ENCODE measurements around the gene PCCB.
"Not testable (repeated sequence)": the region's sequence is repeated elsewhere in the genome, so short reads cannot be mapped to it uniquely, and the experiment has no call there.

PCCB gene

DNA sequence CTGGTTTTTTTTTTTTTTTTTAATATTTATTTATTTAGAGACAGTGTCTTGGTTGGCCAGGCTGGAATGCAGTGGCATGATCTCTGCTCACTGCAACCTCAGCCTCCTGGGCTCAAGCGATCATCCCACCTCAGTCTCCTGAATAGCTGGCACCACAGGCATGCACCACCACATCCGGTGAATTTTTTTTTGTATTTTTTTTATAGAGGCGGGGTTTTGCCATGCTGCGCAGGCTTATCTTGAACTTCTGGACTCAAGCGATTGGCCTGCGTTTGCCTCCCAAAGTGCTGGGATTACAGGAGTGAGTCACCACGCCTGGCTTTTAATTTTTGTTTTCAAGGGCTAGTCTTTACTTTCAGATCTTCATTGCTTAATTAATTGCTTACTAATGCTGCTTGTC lies 13.1 kb downstream of the PCCB start:
- DNase-seq: no peak

DNA sequence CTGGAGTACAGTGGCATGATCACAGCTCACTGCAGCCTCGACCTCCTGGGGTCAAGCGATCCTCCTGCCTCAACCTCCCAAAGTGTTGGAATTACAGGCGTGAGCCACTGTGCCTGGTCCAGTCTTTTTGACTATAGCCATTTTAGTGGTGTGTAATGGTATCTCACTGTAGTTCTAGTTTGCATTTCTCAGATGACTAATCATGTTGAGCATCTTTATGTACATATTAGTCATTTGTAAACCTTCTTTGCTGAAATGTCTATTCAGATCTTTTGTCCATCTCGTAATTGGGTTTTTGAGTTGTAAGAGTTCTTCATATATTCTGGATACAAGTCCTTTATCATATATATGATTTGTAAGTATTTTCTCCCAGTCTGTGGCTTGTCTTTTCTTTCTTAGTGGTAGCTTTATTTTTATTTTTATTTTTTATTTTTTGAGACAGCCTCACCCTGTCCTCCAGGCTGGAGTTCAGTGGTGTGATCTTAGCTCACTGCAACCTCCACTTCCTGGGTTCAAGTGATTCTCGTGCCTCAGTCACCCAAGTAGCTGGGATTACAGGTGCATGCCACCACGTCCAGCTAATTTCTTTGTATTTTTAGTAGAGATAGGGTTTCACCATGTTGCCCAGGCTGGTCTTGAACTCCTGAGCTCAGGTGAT lies 16.5 kb downstream of the PCCB start:
- DNase-seq: not testable (repeated sequence)

DNA sequence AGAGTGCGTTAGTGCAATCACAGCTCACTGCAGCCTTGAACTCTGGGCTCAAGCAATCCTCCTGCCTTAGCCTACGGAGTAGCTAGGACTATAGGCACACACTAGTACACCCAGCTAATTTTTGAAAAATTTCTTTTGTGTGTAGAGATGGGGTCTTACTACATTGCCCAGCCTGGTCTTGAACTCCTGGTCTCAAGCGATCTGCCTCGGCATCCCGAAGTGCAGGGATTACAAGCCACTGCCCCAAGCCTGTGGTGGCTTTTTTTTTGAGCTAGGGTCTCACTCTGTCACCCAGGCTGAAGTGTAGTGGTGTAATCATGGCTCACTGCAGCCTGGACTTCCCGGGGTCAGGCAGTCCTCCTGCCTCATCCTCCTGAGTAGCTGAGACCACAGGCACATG lies 17.1 kb downstream of the PCCB start:
- DNase-seq: no peak

DNA sequence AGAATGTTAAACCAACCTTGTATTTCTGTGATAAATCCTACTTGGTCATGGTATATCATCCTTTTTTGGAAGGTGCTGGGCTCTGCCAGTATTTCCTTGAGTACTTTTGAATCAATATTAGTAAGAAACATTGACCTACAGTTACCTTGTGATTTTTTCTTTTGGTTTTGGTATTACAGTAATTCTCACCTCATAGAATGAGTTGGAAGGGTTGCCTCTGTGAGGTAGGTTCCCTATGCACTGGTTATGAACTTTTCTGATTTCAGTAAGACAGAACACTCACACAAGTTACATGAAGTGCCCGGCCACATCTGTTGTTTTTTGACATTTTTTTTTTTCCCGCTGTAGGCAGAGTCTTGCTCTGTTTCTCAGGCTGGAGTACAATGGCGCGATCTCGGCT lies 20.0 kb downstream of the PCCB start:
- no peak for DNase-seq

DNA sequence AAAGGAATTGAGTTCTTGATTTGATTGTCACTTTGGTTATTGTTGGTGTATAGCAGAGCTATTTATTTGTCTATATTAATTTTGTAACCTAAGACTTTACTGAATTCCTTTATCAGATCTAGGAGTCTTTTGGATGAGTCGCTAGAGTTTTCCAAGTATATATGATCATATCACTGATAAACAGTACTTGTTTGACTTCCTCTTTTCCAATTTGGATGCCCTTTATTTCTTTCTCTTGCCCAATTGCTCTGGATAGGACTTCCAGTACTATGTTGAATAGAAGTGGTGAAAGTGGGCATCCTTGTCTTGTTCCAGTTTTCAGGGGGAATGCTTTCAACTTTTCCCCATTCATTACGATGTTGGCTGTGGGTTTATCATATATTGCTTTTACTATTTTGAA lies 21.5 kb downstream of the PCCB start:
- DNase-seq: not testable (repeated sequence)

DNA sequence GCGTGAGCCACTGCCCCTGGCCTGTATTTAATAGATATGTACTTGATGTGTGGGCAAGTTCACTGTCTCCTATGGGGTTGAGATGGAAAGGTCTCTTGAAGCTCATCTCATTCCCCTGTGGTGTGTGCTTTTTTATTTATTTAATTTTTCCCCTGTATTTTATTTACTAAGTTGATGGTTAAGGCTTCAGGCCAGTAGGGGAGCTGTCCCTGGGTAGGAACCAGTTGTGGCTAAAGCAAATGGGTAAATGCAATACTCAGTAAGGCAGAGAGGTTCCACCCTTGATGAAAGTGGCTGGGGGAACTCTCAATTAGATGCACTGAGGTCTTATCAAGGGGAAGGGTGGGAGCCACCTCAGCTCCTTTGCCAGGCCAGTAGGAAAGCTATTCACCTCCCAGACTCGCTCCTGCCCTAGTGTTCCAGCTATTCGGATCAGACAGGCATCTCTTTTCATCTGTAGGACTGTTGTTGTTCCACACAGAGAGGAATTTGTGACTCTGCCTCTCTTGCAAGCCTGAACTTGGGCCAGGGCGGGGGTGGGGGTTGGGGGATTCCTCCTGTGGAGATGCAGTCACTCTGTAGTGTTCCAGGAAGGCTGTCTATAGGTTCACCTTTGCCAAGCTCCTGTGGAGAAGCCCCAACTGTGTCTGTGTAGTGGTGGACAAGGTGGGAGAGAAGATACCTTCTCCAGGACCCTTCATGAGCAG lies 26.1 kb downstream of the PCCB start:
- no peak for DNase-seq

DNA sequence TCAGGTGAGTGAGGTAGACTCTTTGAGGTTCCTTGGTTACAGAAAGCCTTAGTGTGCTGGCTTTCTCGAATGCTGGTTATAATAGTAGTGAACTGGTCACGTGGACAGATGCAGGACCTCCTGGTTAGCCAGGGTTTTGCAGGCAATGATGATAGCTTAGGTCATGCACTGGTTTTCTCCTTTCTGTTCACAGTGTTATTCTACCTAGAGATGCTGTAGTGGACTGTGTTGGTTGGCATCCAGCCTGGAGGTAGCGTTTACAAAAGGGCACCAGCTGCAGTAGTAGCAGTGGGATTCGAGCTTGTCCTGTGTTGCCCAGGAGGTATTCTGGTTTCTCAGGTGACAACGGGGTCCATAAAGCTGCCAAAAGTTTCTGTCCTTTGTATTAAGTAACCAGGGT lies 27.0 kb downstream of the PCCB start:
- no peak for DNase-seq

DNA sequence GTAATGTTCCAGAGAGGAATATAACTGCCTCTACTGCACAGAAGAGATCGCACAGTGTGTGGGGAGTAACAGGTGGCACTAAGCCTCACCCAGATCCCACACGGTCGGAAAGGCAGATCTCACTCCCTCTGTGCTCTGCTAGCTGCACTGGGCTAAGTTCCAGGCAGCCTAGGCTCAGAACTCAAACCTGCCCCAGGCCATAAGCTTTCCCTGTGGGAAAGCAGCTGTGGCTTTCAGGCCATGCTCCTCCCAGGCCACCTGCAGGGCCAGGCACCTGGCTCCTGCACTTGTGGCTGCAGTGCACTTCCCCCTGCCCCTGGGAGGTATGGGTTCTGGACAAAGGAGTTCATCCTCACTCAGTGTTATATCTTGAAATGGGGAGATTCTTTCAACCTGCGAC lies 27.5 kb downstream of the PCCB start:
- DNase-seq: no peak

DNA sequence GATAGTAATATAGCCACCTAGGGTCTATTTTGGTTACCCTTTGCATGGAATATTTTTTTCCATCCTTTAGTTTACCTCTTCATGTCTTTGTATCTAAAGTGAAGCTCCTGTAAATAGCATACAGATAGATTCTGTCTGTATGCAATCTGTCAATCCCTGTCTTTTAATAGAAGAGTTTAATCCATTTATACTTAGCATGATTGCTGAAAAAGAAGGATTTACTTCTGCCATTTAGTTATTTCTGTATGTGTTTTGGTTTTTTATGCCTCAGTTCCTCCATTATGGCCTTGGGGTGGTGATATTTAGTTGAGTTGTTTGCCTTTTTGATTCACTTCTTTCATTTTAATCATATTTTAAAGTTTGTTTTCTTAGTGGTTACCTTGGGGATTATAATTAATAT lies 29.0 kb downstream of the PCCB start:
- no peak for DNase-seq

DNA sequence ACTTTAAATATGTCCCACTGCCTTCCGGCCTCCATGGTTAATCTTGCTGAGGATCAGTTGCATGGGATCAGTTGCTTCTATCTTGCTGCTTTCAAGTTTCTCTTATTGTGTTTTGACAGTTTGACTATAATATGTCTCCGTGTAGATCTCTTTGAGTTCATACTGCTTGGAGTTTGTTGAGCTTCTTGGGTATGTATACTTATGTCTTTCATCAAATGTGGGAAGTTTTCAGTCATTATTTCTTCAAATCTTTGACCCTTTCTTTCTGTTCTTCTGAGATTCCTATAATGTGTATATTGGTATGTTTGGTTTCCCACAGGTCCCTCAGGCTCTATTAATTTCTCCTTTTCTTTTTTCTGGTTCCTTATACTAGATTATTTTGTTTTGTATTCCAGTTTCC lies 30.8 kb downstream of the PCCB start:
- DNase-seq: no peak

DNA sequence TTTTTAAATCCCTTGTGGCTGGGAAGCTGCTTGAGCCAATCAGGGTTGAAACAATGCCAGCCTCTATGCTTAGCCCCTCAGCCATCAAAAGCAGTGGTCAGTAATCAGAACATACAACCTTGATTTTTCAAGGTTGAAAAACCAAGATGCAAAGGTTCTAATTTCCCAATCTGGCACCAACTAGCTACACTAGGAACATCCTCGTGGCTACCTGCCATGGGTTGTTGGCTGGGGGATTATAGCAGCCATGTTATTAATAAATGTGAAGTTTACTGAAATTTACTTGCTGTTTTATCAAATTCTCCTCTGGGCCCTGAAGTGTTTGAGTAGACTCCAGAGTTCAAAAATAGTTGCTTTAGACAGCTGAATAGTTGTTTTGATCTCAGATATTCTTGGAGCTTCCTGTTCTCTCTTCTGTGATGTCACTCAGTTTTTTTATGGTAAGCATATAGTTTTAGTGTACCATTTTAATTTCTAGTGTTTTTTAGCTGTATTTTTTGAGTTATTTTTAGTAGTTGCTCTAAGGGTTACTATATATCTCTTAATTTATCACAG lies 31.9 kb downstream of the PCCB start:
- DNase-seq: no peak

DNA sequence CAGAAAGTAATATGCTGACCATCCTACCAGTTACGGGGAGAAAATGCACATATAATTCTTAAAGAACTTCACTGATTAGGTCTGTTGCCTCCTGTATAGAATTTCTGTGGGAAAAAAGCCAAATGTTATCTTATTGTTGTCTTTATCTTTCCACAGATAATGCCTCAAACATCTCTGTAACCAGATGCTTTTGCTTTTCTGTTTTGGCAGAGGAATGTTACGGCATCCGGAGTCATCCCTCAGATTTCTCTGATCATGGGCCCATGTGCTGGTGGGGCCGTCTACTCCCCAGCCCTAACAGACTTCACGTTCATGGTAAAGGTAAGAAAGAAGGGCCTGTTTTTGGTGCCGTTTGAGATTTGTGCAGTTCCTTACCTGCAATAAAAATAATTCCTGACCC lies 33.5 kb downstream of the PCCB start:
- no peak for DNase-seq

DNA sequence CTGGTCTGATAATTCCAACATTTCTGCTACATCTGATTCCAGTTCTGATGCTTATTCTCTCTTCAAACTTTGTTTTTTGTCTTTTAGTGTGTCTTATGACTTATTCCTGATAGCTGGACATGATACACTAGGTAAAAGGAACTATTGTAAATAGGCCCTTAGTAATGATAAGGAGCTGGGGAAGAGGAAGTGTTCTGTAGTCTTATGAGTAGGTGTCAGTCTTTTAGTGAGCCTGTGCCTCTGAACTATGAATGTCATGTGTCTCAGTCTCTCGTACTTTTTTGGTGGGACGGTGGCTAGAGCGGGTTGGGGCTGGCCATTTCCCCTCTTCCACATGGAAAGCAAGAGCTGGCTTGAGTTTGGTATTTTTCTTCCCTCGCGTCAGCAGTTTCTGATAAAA lies 41.2 kb downstream of the PCCB start:
- no peak for DNase-seq

DNA sequence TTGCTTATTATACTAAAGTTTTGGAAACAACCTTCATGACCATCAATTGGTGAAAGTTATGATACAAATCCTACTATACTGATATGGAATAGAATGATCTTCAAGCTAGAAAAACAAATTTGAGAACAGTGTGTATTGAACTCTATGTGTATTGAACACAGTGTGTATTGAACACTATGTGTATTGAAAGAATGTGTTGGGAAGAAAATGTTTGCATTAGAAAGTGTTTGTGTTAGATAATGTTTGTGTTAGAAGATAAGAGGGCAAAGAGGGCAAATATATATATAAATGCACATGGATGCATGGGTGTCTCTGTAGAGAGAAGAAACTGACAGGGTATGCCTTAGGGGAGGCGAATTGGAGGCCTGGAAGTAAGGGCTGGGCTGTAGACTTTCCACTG lies 42.4 kb downstream of the PCCB start:
- DNase-seq: no peak

DNA sequence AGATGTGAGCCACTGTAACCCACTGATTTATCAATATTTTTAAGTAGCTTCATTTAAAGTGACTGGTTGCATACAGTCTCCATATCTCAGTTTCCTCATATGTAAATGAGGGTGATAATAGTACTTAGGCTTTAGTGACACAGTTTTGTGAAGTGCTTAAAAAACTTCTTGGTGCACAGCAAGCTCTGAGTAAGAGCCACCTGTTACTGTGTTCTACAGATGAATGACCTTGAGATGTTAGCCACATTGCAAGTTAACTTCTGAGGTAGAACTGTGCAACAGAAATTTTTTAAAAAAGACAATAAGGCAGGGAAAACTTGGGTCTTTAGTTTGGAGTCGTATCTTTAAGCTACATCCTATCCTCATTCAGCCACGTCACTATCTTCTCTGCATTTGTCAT lies 43.1 kb downstream of the PCCB start:
- no peak for DNase-seq

DNA sequence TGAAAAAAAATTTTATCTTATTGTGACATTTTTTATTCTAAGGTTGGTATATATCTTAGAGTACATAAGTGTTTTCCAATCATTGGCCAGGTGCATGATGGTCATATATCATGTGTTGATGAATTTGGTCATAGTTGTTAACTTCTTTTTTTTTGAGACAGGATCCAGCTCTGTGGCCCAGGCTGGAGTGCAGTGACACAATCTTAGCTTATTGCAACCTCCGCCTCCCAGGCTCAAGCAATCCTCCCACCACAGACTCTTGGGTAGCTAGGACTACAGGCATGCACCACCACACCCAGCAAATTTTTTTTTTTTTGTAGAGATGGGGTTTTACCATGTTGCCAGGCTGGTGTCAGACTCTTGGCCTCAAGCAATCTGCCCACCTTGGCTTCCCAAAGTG lies 44.0 kb downstream of the PCCB start:
- DNase-seq: no peak

DNA sequence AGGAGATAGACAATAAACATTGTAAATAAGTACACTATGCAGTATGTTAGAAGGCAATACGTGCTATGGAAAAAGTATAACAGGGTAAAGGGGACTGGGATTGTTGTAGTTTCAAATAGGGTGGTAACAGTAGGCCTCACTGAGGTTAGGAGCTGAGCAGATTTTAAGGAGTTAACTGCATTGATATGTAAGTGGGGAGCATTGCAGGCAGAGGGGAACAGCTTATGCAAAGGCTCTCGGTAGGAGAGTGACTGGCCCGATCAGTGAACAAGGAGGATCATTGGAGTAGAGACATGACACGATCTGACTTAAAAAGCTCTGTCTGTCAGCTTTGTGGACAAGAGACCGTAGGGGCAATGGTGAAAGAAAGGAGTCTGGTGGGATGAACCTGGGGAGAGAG lies 46.8 kb downstream of the PCCB start:
- DNase-seq: no peak

DNA sequence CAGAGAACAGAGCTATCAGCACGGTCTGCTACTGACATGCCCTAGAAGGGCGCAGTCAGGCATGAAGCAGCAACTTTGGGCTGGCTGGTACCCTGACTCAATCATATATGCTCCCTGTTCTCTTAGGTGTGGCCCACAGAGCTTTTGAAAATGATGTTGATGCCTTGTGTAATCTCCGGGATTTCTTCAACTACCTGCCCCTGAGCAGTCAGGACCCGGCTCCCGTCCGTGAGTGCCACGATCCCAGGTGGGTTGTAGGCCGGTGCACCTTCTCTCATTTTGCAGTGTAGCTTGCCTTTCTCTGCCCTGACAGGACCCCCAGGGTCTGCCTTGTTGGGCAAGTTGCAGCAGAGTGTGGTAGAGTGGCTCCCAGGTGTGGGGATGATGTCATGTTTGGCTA lies 47.7 kb downstream of the PCCB start:
- DNase-seq: no peak

DNA sequence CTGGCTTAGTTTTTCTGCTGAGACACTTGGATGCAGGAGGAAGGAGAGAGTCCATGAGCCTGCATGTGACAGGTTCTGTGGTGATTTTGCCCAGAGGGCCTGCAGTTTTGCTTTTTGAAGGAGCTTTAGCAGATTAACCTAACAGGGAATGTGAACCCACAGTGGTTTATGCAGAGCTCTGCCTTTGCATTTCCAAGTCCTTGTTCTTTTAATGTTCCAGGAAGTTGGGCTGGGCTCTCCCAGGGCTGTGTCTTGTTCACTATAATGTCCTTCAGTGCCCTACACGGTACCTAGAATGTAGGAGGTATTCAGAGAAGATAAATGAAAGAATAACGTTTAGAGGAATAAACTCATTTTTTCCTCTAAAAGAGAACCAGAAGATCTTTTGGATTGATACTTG lies 50.3 kb downstream of the PCCB start:
- DNase-seq: no peak

DNA sequence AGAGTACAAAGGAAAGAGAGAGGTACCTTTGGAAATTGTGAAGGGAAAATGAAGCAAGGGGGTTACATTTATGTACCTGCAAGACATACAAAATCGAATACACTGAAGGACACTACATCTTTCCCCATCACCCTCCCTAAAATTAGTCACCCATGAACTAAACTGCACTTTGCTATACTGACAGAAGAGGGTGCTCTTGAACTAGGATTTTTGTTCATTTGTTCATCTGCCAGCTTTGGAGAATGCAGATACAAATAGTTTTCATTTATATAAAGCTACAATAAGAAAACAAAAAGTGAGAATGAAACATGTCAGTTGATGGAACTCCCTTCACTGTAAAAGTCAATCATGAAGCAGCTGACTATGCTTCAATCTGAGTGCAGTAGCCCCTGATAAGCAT lies 55.7 kb downstream of the PCCB start:
- no peak for DNase-seq

DNA sequence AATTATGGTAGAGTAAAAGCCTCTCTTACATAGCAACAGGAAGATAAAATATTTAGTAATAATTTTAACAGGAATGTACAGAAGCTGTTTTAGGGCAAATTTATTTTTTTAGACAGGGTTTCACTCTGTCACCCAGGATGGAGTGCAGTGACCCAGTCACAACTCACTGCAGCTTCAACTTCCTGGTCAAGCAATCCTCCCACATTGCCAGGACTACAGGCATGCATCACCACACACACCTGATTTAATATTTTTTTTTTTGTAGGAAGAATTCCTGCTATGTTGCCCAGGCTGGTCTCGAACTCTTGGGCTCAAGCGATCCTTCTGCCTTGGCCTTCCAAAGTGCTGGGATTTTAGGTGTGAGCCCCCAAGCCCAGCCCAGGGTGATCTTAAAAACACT lies 61.1 kb downstream of the PCCB start:
- no peak for DNase-seq

DNA sequence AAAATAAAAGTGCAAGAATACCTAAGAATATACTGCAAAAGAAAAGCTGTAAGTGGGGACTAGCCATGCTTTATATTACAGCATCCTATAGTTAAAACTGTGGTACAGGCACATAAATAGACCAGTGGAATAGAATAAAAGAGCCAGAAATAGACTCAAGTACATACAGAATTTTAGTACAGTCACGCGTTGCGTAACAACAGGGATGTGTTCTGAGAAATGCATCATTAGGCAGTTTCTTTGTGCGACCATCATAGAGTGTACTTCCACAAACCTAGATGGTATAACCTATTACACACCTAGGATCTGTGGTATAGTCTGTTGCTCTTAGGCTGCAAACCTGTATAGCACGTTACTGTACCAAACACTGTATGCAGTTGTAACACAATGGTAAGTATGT lies 61.8 kb downstream of the PCCB start:
- no peak for DNase-seq

DNA sequence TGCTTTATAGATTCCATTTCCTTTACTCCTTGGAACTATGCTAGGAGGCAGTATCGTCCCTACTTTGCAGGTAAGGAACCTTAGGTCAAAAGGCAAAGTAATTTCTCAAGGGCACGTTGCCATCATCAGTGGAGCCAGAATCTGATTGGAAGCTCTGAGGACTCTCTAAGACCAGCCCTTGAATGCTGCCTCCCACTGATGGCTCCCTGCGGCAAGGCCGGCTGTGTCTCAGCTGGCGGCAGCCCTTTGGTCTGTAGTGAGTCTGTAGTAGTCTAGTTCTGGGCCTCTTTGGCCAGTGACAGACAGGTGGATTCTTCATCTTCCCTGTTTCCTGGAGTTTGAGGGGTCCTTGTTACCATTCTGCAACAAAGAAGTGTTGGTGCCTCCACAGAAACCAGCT lies 76.2 kb downstream of the PCCB start:
- no peak for DNase-seq

DNA sequence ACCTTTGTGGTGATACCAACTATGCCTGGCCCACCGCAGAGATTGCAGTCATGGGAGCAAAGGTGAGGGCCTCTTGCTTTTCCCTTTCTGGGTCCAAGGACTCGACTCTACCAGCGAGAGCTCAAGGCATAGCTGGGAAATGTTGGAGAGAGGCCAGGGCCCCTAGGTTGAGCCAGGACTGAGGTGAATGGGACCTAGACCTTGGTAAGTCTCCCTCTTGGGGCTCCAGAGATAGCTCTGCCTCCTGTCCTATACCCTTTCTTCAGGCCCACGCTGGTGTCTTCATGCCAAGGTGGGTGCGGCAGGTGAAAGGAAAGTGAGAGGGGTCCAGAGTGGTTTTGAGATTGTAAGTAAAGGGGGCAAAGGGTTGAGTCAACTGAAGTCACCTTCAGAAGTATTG lies 77.5 kb downstream of the PCCB start:
- no peak for DNase-seq

DNA sequence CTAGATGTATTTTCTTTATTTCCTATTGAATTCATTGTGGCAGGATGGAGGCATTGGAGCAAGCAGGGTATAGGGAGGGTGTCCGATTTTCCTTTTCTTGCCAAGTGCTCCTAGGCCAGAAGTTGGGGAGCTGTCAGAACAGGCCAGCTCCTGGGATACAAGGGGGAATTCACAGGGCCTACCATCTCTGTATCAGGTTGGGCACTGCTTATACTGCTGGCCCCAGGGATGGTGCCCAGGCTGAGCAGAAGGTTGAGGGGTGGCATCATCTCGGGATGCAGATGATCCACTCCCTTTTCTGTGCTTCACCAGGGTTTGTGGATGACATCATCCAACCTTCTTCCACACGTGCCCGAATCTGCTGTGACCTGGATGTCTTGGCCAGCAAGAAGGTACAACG lies 79.5 kb downstream of the PCCB start:
- no peak for DNase-seq

Measured in activated CD4-positive, alpha-beta T cell treated with anti-CD3 and anti-CD28 coated beads, Interleukin-2, amount 50 U/mL, for 4 hours (primary cell).